Osteoblast (primary cell): ENCODE measurements around the gene FGF12. TPM values are rescaled to one million over a fixed set of nuclear protein-coding genes. Genes with fewer than 3 reads are reported as not detected.

ENCODE experiments used
- DNase-seq: peaks from one replicate; pipeline ENCODE4 v3.0.0; 2011; ENCODE audit warnings: low spot score, mixed read lengths; ENCODE audit not compliant: insufficient read length; ENCODE audit errors: missing footprints
- H2AFZ ChIP-seq: 2 replicates; pipeline ENCODE4 v1.6.0; 2011; ENCODE audit warnings: mild to moderate bottlenecking, low read length
- H3K27ac ChIP-seq: 2 replicates; pipeline ENCODE4 v1.5.1; 2011; ENCODE audit warnings: mild to moderate bottlenecking, low read depth, low read length, moderate library complexity
- H3K27me3 ChIP-seq: 2 replicates; pipeline ENCODE4 v1.6.0; 2012; ENCODE audit warnings: mild to moderate bottlenecking, control low read depth, inconsistent platforms, low read length, moderate library complexity; ENCODE audit not compliant: insufficient read depth
- H3K36me3 ChIP-seq: 2 replicates; pipeline ENCODE4 v1.5.1; 2011; ENCODE audit warnings: mild to moderate bottlenecking, low read length, control low read depth, moderate library complexity; ENCODE audit not compliant: insufficient read depth
- H3K4me1 ChIP-seq: 2 replicates; pipeline ENCODE4 v1.5.1; 2011; ENCODE audit warnings: mild to moderate bottlenecking, low read length, control low read depth, moderate library complexity; ENCODE audit not compliant: insufficient read depth
- H3K4me2 ChIP-seq: 2 replicates; pipeline ENCODE4 v1.6.0; 2011; ENCODE audit warnings: mild to moderate bottlenecking, low read length; ENCODE audit not compliant: insufficient read depth
- H3K4me3 ChIP-seq: fragments of 200-600 bp; sonication (generic); 3 replicates; pipeline ENCODE4 v1.5.1; 2012; ENCODE audit warnings: mild to moderate bottlenecking, low read length, inconsistent platforms; ENCODE audit not compliant: insufficient read depth
- H3K79me2 ChIP-seq: 2 replicates; pipeline ENCODE4 v1.6.0; 2012; ENCODE audit warnings: mild to moderate bottlenecking, low read length, control low read depth, inconsistent platforms; ENCODE audit not compliant: insufficient read depth
- H3K9me3 ChIP-seq: 2 replicates; pipeline ENCODE4 v1.5.1; 2011; ENCODE audit warnings: low read depth, low read length, control low read depth
- H4K20me1 ChIP-seq: 2 replicates; pipeline ENCODE4 v1.6.0; 2012; ENCODE audit warnings: mild to moderate bottlenecking, low read length, control low read depth; ENCODE audit not compliant: insufficient read depth
- CTCF ChIP-seq: IDR thresholded peaks from 2 replicates; pipeline ENCODE4 v1.5.1; 2011; ENCODE audit warnings: mild to moderate bottlenecking, low read depth, low read length, moderate library complexity; ENCODE audit errors: extremely low read depth
- total RNA-seq: library from RNA; depleted of rRNA; stranded (reverse); fragments of >200 nt; gene quantifications from 2 replicates; pipeline ENCODE4 v1.2.3, GENCODE V29; 2012

The FGF12 gene
- total RNA-seq, 1 donor, result not detected

GRCh38 chr3:192417017-192417416, 310.3 kb downstream of the FGF12 start:
- no peak overlapping the region for H2AFZ ChIP-seq
- no peaks in the 10 kb centered on the region for H3K4me1 ChIP-seq
- H4K20me1 ChIP-seq, result no peaks in the 10 kb centered on the region
- H3K27me3 ChIP-seq, result no peaks in the 10 kb centered on the region
- H3K4me2 ChIP-seq, result no peak overlapping the region
- H3K4me3 ChIP-seq, result no peak overlapping the region
- DNase-seq, result no peak
- no peaks in the 10 kb centered on the region for H3K36me3 ChIP-seq
- H3K9me3 ChIP-seq, result no peaks in the 10 kb centered on the region
- no peak for TF ChIP-seq CTCF
- H3K27ac ChIP-seq, result no peak overlapping the region
- no peaks in the 10 kb centered on the region for H3K79me2 ChIP-seq

DNA sequence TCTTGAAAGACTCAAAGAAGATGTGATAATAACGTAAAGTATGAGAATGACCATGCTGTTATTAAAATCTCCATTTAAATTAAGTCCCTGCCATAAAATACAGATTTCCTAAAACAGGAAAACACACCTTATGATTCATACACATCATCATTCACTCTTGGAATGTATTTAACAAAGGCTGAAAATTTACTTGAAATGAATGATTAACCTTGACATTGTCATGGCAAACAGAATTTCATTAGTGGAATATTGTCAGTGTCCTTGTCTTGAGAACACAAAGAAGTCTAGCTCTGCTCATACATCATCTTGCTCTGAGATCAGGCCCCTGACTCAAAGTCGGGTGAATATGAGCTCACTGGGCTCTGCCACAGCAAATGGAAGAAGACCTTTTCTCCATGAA, 313.9 kb downstream of the FGF12 start:
- Histone ChIP-seq H3K79me2 (no peaks in the 10 kb centered on the region), H3K27me3 (peaks cover 19% of the 10 kb centered on the region), H3K36me3 (no peaks in the 10 kb centered on the region), H3K4me1 (no peaks in the 10 kb centered on the region), H3K4me2 (no peak overlapping the region), H4K20me1 (no peaks in the 10 kb centered on the region), H3K27ac (no peak overlapping the region), H3K4me3 (no peak overlapping the region), H3K9me3 (no peaks in the 10 kb centered on the region), H2AFZ (no peak overlapping the region)
- no peak for DNase-seq
- no peak for TF ChIP-seq CTCF

DNA sequence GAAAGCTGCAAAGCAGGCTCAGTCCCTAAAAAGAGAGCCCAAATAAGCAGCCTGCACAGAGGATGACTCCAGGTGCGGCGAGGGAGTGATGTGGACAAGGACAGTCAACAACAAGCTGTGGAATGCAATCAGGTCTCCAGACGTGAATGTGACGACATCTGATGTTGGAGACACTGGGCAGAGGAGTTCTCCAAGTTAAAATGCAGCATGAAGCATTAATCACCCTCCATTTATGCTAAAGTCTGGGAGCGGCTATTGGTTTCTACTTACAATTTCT, 316.7 kb downstream of the FGF12 start:
- no peak for TF ChIP-seq CTCF
- H3K79me2 ChIP-seq, result no peaks in the 10 kb centered on the region
- no peak overlapping the region for H2AFZ ChIP-seq
- no peaks in the 10 kb centered on the region for H3K4me1 ChIP-seq
- H3K27ac ChIP-seq, result no peak overlapping the region
- no peaks in the 10 kb centered on the region for H4K20me1 ChIP-seq
- H3K27me3 ChIP-seq, result peaks cover 19% of the 10 kb centered on the region
- H3K4me2 ChIP-seq, result no peak overlapping the region
- H3K36me3 ChIP-seq, result no peaks in the 10 kb centered on the region
- DNase-seq, result no peak
- no peaks in the 10 kb centered on the region for H3K9me3 ChIP-seq
- H3K4me3 ChIP-seq, result no peak overlapping the region

DNA sequence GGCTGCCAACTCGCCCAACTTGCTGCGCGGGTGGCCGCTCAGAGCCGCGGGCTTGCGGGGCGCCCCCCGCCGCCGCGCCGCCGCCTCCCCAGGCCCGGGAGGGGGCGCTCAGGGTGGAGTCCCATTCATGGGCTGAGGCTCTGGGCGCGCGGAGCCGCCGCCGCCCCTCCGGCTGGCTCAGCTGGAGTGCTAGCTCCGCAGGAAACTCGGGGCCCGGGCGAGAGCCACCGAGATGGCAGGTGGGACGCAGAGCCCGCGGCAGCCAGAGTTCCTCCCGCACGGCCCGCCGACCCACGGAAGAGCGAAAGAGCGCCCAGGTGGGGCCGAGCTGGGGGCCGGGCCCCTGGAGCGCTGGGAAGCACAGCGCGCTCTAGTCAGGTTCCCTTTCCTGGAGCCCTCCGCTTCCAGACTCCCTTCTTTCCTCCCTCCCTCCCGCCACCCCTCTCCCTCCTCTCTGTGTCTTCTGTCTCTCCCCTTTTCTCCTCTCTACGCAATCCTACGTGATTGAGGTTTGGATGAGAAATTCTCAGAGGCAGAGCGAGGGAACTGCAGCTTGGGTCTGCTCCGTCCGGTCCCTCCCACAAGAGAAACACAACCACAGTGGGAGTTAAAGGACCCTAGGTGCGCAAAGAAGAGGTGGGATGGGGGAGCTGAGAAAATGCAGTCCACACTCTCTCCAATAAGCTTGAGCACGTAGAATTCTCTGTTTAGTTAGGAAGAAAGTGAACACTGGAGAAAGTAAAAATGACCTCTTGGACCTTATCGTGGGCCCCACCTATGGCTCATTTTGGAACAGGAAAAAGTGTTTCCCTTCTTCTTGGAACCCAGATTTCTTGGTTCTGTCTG, 317.3 kb downstream of the FGF12 start:
- Histone ChIP-seq H3K9me3 (no peaks in the 10 kb centered on the region), H2AFZ (no peak overlapping the region), H3K4me1 (no peaks in the 10 kb centered on the region), H3K36me3 (no peaks in the 10 kb centered on the region), H4K20me1 (no peaks in the 10 kb centered on the region), H3K27ac (no peak overlapping the region), H3K4me3 (peak overlapping the region; percentile 39), H3K79me2 (no peaks in the 10 kb centered on the region), H3K4me2 (peak overlapping the region; percentile 13), H3K27me3 (peaks cover 19% of the 10 kb centered on the region)
- peak; percentile 68 for DNase-seq
- no peak for TF ChIP-seq CTCF
